Lower lobe of right lung (tissue), 2 donors: ENCODE measurements around the gene THUMPD3. TPM values are rescaled to one million over a fixed set of nuclear protein-coding genes. Genes with fewer than 3 reads are reported as not detected.

Experiments used
- ATAC-seq, 2 donors: fragments of 200-7000 bp; cut with Tn5 transposase; one replicate each; pipeline ENCODE4 v1.9.1; 2020 to 2022; ENCODE audit warnings: mild to moderate bottlenecking in 2 of 2, moderate library complexity in 2 of 2
- DNase-seq: peaks from one replicate; pipeline ENCODE4 v3.0.0-alpha.2; 2020
- H3K27ac ChIP-seq: fragments of 200-600 bp; one replicate; pipeline ENCODE4 v1.8.0; 2022
- H3K27me3 ChIP-seq: fragments of 200-600 bp; one replicate; pipeline ENCODE4 v1.8.0; 2022; ENCODE audit warnings: low read depth
- H3K36me3 ChIP-seq: fragments of 200-600 bp; one replicate; pipeline ENCODE4 v1.8.0; 2022; ENCODE audit warnings: mild to moderate bottlenecking
- H3K4me1 ChIP-seq: fragments of 200-600 bp; one replicate; pipeline ENCODE4 v1.8.0; 2022
- H3K4me3 ChIP-seq: fragments of 200-600 bp; one replicate; pipeline ENCODE4 v1.8.0; 2022; ENCODE audit warnings: mild to moderate bottlenecking
- H3K9me3 ChIP-seq: fragments of 200-600 bp; one replicate; pipeline ENCODE4 v1.8.0; 2022
- intact Hi-C: fragments of 100-400 bp; cut with DNase I; formaldehyde crosslinking; loops from one replicate; pipeline ENCODE4 v1.11.0; 2022
- total RNA-seq: library from RNA; stranded (reverse); fragmentation: NEBNext Ultra II Directional; extraction: Animal tissue kit (Norgen Biotek cat#: 25700); gene quantifications from one replicate; pipeline ENCODE4 v1.2.1, GENCODE V29; 2021
- TF ChIP-seq, protein P1 (sequence below): fragments of 200-600 bp; IDR thresholded peaks from one replicate; pipeline ENCODE4 v1.8.0; 2022; ENCODE audit warnings: antibody characterized with exemption, mild to moderate bottlenecking
- donor health status: DM: no; HTN: yes; CAD: no; lungs with severe emphysema.

The THUMPD3 gene
- total RNA-seq, 1 donor from 2014 or later = 29.2 TPM

DNA sequence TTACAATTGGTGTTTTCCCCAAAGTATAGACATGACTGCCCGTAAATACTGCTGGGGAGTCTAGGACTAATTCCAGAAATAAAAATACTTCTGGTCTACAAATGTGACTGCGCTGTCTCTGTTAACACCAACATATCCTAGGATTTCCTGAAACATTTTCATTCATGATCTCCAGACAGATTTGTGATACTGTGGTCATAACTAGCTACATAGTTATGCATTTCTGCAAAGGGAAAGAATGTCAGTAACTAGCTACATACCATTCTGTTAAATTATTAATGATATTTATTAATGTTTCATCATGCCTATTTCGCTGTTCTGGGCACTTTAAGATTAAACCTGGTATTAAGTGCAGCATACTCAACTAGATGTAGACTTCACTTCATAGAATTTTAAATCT, 67.9 kb downstream of the THUMPD3 start:
- intact Hi-C loops = no loop called here

DNA sequence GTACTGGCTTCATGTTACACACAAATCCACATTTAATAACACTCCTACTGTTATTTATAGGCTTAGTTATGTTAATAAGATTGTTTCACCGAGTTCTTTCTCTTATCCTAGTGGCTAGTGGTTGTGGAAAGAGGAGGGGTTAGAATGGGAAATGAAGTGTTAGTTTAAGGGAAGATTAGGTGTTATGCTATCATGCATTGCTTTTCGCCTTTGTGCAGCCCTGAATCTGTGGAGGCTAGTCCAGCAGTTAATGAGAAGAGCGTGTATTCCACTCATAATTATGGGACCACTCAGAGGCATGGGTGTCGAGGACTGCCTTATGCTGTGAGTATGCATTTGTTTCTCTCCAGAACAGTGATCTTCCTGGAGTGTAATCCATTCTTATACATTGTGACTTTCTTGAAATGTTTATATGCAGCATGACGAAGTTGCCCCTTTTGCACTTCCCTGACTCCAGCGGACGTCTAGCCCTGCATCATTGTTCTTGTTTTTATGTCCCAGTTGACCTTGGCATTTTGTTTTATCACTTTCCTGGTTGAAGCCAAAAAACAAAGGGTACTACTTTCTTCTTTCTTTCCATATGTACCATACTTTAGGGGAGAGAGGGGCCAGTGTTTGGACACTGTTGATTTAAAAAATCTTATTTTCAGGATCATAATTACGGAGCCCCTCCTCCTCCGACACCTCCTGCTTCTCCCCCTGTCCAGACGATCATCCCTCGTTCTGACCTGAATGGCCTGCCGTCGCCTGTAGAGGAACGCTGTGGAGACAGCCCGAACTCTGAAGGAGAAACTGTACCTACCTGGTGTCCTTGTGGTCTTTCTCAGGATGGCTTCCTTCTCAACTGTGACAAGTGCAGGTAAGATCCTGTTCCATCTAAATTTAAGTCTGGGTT, 71.0 kb downstream of the THUMPD3 start:
- no peak for ATAC-seq
- no peak for DNase-seq
- Histone ChIP-seq H3K4me3 (no peak overlapping the region), H3K36me3 (peaks cover 100% of the 10 kb centered on the region), H3K9me3 (no peaks in the 10 kb centered on the region), H3K27me3 (no peaks in the 10 kb centered on the region), H3K27ac (no peak overlapping the region), H3K4me1 (no peaks in the 10 kb centered on the region)
- TF ChIP-seq, protein P1, sequence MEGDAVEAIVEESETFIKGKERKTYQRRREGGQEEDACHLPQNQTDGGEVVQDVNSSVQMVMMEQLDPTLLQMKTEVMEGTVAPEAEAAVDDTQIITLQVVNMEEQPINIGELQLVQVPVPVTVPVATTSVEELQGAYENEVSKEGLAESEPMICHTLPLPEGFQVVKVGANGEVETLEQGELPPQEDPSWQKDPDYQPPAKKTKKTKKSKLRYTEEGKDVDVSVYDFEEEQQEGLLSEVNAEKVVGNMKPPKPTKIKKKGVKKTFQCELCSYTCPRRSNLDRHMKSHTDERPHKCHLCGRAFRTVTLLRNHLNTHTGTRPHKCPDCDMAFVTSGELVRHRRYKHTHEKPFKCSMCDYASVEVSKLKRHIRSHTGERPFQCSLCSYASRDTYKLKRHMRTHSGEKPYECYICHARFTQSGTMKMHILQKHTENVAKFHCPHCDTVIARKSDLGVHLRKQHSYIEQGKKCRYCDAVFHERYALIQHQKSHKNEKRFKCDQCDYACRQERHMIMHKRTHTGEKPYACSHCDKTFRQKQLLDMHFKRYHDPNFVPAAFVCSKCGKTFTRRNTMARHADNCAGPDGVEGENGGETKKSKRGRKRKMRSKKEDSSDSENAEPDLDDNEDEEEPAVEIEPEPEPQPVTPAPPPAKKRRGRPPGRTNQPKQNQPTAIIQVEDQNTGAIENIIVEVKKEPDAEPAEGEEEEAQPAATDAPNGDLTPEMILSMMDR = no peak
- intact Hi-C loops = no loop called here

More for the DNA sequence above, 67.9 kb downstream of the THUMPD3 start:
- Histone ChIP-seq H3K4me1 (peaks cover 1% of the 10 kb centered on the region), H3K4me3 (no peak overlapping the region), H3K27ac (no peak overlapping the region), H3K36me3 (peaks cover 100% of the 10 kb centered on the region), H3K27me3 (no peaks in the 10 kb centered on the region), H3K9me3 (no peaks in the 10 kb centered on the region)
- DNase-seq (no peak), ATAC-seq (no peak)
- TF ChIP-seq, protein P1 = no peak

DNA sequence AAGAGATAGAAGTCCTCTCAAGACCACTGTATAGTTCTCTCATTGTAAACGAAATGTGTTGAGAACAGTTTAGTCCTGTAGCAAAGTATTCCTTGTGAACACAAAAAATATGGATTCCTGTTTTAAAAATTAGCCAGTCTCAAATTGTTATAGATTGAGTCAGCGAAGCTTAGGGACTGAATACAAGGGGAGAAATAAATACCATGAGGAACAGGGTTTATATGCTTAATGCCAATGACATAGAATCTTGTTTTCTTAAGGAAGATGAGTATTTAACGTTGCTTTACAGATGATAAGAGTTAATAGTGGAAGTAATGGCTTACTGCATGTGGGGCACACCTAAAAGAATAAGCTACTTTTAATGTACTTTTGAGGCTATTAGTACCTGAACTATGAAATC, 72.5 kb downstream of the THUMPD3 start:
- Histone ChIP-seq H3K36me3 (peaks cover 99% of the 10 kb centered on the region), H3K27me3 (no peaks in the 10 kb centered on the region)
- intact Hi-C loops = no loop called here

More for the DNA sequence above, 72.5 kb downstream of the THUMPD3 start:
- H3K4me3 ChIP-seq = no peak overlapping the region
- DNase-seq (no peak), ATAC-seq (no peak)
- TF ChIP-seq, protein P1 = no peak
- H3K4me1 ChIP-seq = no peaks in the 10 kb centered on the region
- no peaks in the 10 kb centered on the region for H3K9me3 ChIP-seq
- no peak overlapping the region for H3K27ac ChIP-seq

Other genes with a start within 250 kb of the THUMPD3 start
- gene SRGAP3, start 113.4 kb upstream of the THUMPD3 start, total RNA-seq = 7.8 TPM
- 116 TPM for gene SETD5, start 34.6 kb downstream of the THUMPD3 start, total RNA-seq
- not detected for gene LHFPL4, start 190.8 kb downstream of the THUMPD3 start, total RNA-seq